Esophagus mucosa (tissue), 1 donor: ENCODE results near the gene FHIT. TPM values are rescaled to one million over a fixed set of nuclear protein-coding genes. Genes with fewer than 3 reads are reported as not detected.

Source experiments
- ATAC-seq: fragments of 200-7000 bp; cut with Tn5 transposase; one replicate; pipeline ENCODE4 v1.9.1; 2020
- total RNA-seq: library from RNA; stranded (reverse); gene quantifications from one replicate; pipeline ENCODE4 v1.2.4, GENCODE V29; 2023
- donor health status: DM: yes; HTN: yes; CAD: no.

FHIT gene
- total RNA-seq, 1 donor from 2014 or later: 10.5 TPM

GRCh38 chr3:60448696-60449095, 802.6 kb downstream of the FHIT start:
- ATAC-seq: no peak

- no peak for ATAC-seq
Observed at GRCh38 chr3:60445446-60445845, 805.8 kb downstream of the FHIT start.

- no peak for ATAC-seq
Observed at GRCh38 chr3:60444898-60445437, 806.3 kb downstream of the FHIT start.

GRCh38 chr3:60440869-60441268, 810.4 kb downstream of the FHIT start:
- ATAC-seq: no peak

GRCh38 chr3:60435941-60436650, 815.2 kb downstream of the FHIT start:
- ATAC-seq: no peak

- no peak for ATAC-seq
Observed at GRCh38 chr3:60434950-60435349, 816.3 kb downstream of the FHIT start.

GRCh38 chr3:60434323-60434722, 816.9 kb downstream of the FHIT start:
- ATAC-seq: no peak

GRCh38 chr3:60431599-60431958, 819.7 kb downstream of the FHIT start:
- ATAC-seq: no peak

- ATAC-seq: no peak
Observed at GRCh38 chr3:60430205-60430604, 821.0 kb downstream of the FHIT start.

- ATAC-seq: no peak
Observed at GRCh38 chr3:60427109-60427508, 824.1 kb downstream of the FHIT start.

GRCh38 chr3:60424942-60425341, 826.3 kb downstream of the FHIT start:
- ATAC-seq: no peak

- no peak for ATAC-seq
Observed at GRCh38 chr3:60424034-60424433, 827.2 kb downstream of the FHIT start.

GRCh38 chr3:60423556-60423955, 827.7 kb downstream of the FHIT start:
- ATAC-seq: no peak

GRCh38 chr3:60421749-60422446, 829.4 kb downstream of the FHIT start:
- ATAC-seq: no peak

- no peak for ATAC-seq
Observed at GRCh38 chr3:60417576-60417975, 833.7 kb downstream of the FHIT start.

GRCh38 chr3:60414011-60414410, 837.2 kb downstream of the FHIT start:
- ATAC-seq: no peak

GRCh38 chr3:60413551-60413950, 837.7 kb downstream of the FHIT start:
- ATAC-seq: no peak

GRCh38 chr3:60403866-60404265, 847.4 kb downstream of the FHIT start:
- ATAC-seq: no peak

- no peak for ATAC-seq
Observed at GRCh38 chr3:60402931-60403330, 848.3 kb downstream of the FHIT start.

GRCh38 chr3:60399861-60400845, 851.1 kb downstream of the FHIT start:
- ATAC-seq: peak; percentile 78

- no peak for ATAC-seq
Observed at GRCh38 chr3:60399292-60399691, 852.0 kb downstream of the FHIT start.

GRCh38 chr3:60395173-60395762, 856.0 kb downstream of the FHIT start:
- ATAC-seq: no peak
